ENCODE results near the gene TMEM41A. TPM values are rescaled to one million over a fixed set of nuclear protein-coding genes. Genes with fewer than 3 reads are reported as not detected.

The TMEM41A gene
- polyA plus RNA-seq, 3 donors: 3.9 to 7.2 (median 5.4) TPM

DNA sequence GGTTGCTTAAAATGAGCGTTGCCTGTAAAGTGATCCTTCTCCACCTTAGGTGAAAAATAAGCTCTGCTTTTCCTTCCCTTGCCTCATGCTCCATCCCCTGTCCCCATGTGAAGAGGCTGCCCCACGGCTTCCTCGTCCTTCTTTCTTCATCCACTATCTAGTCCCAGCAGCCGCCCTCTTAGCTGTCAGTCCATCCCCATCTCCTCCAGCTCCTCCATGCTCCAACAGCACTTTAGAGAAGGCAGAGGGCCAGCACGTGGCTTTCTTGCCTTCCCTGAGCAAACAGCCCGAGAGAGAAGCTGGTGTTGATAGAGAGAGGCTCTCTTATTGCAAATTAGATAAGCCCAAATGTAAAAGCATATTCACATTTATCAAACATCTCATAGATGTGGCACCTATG lies 9.0 kb upstream of the TMEM41A start:
- H3K36me3 Mint-ChIP-seq: no peaks in the 10 kb centered on the region
- no peak overlapping the region for H3K27ac ChIP-seq (ENCODE audit: low read depth in 1 of 2, low read length in 2 of 2)
- no peak overlapping the region for H3K4me3 ChIP-seq (replicated peaks in 1 of 3; ENCODE audit: low read depth in 2 of 3, low read length in 3 of 3)
- H3K27me3 ChIP-seq (ENCODE audit: control insufficient read depth in 2 of 2, insufficient read depth in 2 of 2, low read length in 2 of 2): no peaks in the 10 kb centered on the region
- TF ChIP-seq, protein P1, sequence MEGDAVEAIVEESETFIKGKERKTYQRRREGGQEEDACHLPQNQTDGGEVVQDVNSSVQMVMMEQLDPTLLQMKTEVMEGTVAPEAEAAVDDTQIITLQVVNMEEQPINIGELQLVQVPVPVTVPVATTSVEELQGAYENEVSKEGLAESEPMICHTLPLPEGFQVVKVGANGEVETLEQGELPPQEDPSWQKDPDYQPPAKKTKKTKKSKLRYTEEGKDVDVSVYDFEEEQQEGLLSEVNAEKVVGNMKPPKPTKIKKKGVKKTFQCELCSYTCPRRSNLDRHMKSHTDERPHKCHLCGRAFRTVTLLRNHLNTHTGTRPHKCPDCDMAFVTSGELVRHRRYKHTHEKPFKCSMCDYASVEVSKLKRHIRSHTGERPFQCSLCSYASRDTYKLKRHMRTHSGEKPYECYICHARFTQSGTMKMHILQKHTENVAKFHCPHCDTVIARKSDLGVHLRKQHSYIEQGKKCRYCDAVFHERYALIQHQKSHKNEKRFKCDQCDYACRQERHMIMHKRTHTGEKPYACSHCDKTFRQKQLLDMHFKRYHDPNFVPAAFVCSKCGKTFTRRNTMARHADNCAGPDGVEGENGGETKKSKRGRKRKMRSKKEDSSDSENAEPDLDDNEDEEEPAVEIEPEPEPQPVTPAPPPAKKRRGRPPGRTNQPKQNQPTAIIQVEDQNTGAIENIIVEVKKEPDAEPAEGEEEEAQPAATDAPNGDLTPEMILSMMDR (IDR thresholded peaks at IDR 0.05): no peak
- H3K36me3 ChIP-seq (replicated peaks in 1 of 2; ENCODE audit: control insufficient read depth in 1 of 2, insufficient read depth in 2 of 2, low read length in 2 of 2): no peaks in the 10 kb centered on the region
- no peaks in the 10 kb centered on the region for H3K79me2 ChIP-seq (ENCODE audit: insufficient read depth, low read length)
- peak overlapping the region; percentile 23 for H3K9ac ChIP-seq (ENCODE audit: insufficient read depth, low read length, poor library complexity, severe bottlenecking)
- no peak overlapping the region for H2AFZ ChIP-seq (ENCODE audit: insufficient read depth, low read depth, low read length, poor library complexity, severe bottlenecking)
- H3K9me3 Mint-ChIP-seq: peaks cover 0 to under 1% (median 0%) of the 10 kb centered on the region in 7 donors
- 88% methylated on average over 3 of the region's 6 CpGs for WGBS (ENCODE audit: insufficient coverage)
- H3K27ac Mint-ChIP-seq: peak overlapping the region in 1 of 7 donors; percentile 20
- H3K4me1 Mint-ChIP-seq: no peaks in the 10 kb centered on the region
- intact Hi-C loops (cut with micrococcal nuclease): no loop called here
- DNase-seq: no peak
- H4K20me1 ChIP-seq (ENCODE audit: insufficient read depth, low read length): no peaks in the 10 kb centered on the region
- no peak overlapping the region for H3K4me2 ChIP-seq (replicated peaks; ENCODE audit: extremely low read depth, low read length, poor library complexity, severe bottlenecking)
- H3K27me3 Mint-ChIP-seq (ENCODE audit: low read depth in 3 of 3): peaks cover 0 to 7% (median 1%) of the 10 kb centered on the region in 3 donors
- H3K4me1 ChIP-seq (ENCODE audit: control insufficient read depth in 1 of 2, insufficient read depth in 2 of 2, low read length in 2 of 2): no peaks in the 10 kb centered on the region
- peak overlapping the region in 1 of 2 donors; percentile 13 for H3K4me3 Mint-ChIP-seq
- H3K9me3 ChIP-seq (replicated peaks in 1 of 2; ENCODE audit: control insufficient read depth in 1 of 2, insufficient read depth in 1 of 2, low read length in 2 of 2): no peaks in the 10 kb centered on the region

DNA sequence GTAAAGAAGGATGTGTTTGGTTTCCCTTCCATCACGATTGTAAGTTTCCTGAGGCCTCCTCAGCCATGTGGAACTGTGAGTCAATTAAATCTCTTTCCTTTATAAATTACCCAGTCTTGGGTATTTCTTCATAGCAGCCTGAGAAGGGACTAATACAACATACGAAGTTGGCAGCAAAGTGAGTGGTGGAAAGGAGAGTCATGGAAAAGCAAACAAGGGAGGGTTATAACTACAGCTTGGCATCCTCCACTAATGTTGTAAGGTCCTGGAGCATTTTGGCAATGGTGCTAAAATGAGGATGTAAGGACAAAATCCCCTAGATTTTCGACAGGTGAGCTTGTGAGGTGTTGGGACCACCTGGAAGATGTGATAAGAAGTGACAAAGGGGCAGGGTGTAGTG lies 5.8 kb upstream of the TMEM41A start:
- Histone ChIP-seq H3K4me1 (ENCODE audit: control insufficient read depth in 1 of 2, insufficient read depth in 2 of 2, low read length in 2 of 2) (no peaks in the 10 kb centered on the region), H3K4me2 (replicated peaks; ENCODE audit: extremely low read depth, low read length, poor library complexity, severe bottlenecking) (no peak overlapping the region), H2AFZ (ENCODE audit: insufficient read depth, low read depth, low read length, poor library complexity, severe bottlenecking) (no peak overlapping the region), H3K27ac (ENCODE audit: low read depth in 1 of 2, low read length in 2 of 2) (no peak overlapping the region), H3K4me3 (replicated peaks in 1 of 3; ENCODE audit: low read depth in 2 of 3, low read length in 3 of 3) (no peak overlapping the region), H3K9ac (ENCODE audit: insufficient read depth, low read length, poor library complexity, severe bottlenecking) (no peak overlapping the region), H3K79me2 (ENCODE audit: insufficient read depth, low read length) (no peaks in the 10 kb centered on the region), H4K20me1 (ENCODE audit: insufficient read depth, low read length) (no peaks in the 10 kb centered on the region), H3K36me3 (replicated peaks in 1 of 2; ENCODE audit: control insufficient read depth in 1 of 2, insufficient read depth in 2 of 2, low read length in 2 of 2) (no peaks in the 10 kb centered on the region), H3K27me3 (ENCODE audit: control insufficient read depth in 2 of 2, insufficient read depth in 2 of 2, low read length in 2 of 2) (no peaks in the 10 kb centered on the region), H3K9me3 (replicated peaks in 1 of 2; ENCODE audit: control insufficient read depth in 1 of 2, insufficient read depth in 1 of 2, low read length in 2 of 2) (no peaks in the 10 kb centered on the region)
- intact Hi-C loops (cut with micrococcal nuclease): no loop called here
- TF ChIP-seq, protein P1 (IDR thresholded peaks at IDR 0.05): no peak
- Mint-ChIP-seq H3K9me3 (peaks cover 0 to 3% (median 0%) of the 10 kb centered on the region in 7 donors), H3K4me3 (no peak overlapping the region), H3K4me1 (no peaks in the 10 kb centered on the region), H3K27me3 (ENCODE audit: low read depth in 3 of 3) (peaks cover 0 to 9% (median 1%) of the 10 kb centered on the region in 3 donors), H3K36me3 (no peaks in the 10 kb centered on the region), H3K27ac (no peak overlapping the region)
- DNase-seq: no peak
- 100% methylated on average over 1 of the region's 3 CpGs for WGBS (ENCODE audit: insufficient coverage)

Measured in CD14-positive monocyte (primary cell).